ENCODE measurements around the gene USP17L27.
"Not testable (repeated sequence)": the region's sequence is repeated elsewhere in the genome, so short reads cannot be mapped to it uniquely, and the experiment has no call there.

DNA sequence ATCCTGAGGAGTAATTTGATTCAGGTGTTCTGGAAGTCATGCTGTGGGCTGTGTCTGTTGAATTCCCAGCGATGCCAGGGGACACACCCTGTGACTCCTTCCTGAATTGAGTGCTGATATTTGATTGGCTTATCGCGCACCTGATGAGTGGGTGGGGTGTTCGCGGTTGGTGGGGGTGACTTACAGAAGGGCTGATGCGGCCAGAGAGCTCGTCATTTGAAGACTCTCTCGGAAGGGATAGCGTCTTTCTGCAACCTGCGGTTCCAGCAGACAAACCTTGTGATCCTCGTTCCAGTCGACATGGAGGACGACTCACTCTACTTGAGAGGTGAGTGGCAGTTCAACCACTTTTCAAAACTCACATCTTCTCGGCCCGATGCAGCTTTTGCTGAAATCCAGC lies 9.4 kb downstream of the USP17L27 start, which contains the start of gene USP17L29:
- TF ChIP-seq FOXM1 (IDR thresholded peaks at IDR 0.05; ENCODE audit: borderline replicate concordance); LEF1 (IDR thresholded peaks at IDR 0.05; ENCODE audit: borderline replicate concordance); SP1 (IDR thresholded peaks at IDR 0.05); ZNF384 (IDR thresholded peaks at IDR 0.05): not testable (repeated sequence)

All from HEK293T (cell line).